HCT116 (cell line): ENCODE measurements around the gene DDX20. TPM values are rescaled to one million over a fixed set of nuclear protein-coding genes. Genes with fewer than 3 reads are reported as not detected.

Experiments used
- ATAC-seq: fragments of 200-7000 bp; cut with Tn5 transposase; 2 replicates; pipeline ENCODE4 v1.9.1; 2020; ENCODE audit warnings: mild to moderate bottlenecking, moderate library complexity
- BruUV-seq: library from RNA; stranded (reverse); fragments of 400-500 nt; replicated peaks from 2 replicates; lab custom pipeline; 2021; lab: Mats Ljungman, UMichigan
- CTCF ChIA-PET: fragments of 300-600 bp; sonication (Branson Sonifier 250); formaldehyde crosslinking; loops from one replicate; lab custom pipeline; 2021; ENCODE audit warnings: antibody characterized with exemption; lab: Charles Lee
- POLR2A ChIA-PET: fragments of 300-600, 350-600 bp; sonication (Branson Sonifier 250); formaldehyde crosslinking; loops from one replicate; lab custom pipeline; 2021; ENCODE audit warnings: antibody characterized with exemption; lab: Charles Lee
- RAD21 ChIA-PET, 2 experiments: fragments of 300-600 bp; sonication (Branson Sonifier 250); formaldehyde crosslinking; loops; one replicate each; lab custom pipeline; 2023; ENCODE audit warnings: low total read pairs in 2 of 2; ENCODE audit not compliant: uncharacterized antibody in 2 of 2, unreplicated experiment in 2 of 2, low non-redundant PET in 1 of 2; lab: Charles Lee
- DNase-seq: peaks from one replicate; pipeline ENCODE4 v3.0.0-alpha.2; 2010; ENCODE audit warnings: low read depth, low spot score
- H2AFZ ChIP-seq: fragments of 200-600 bp; shearing (Covaris generic), sonication (generic); 2 replicates; pipeline ENCODE4 v1.6.1; 2017; ENCODE audit warnings: low read depth, mixed run types, mixed read lengths, antibody characterized with exemption, low read length; ENCODE audit not compliant: poor library complexity, severe bottlenecking
- H3K27ac ChIP-seq: 2 replicates; pipeline ENCODE4 v1.5.1; 2012; ENCODE audit warnings: low read depth, low read length
- H3K27me3 ChIP-seq: fragments of 200-600 bp; sonication (generic); 2 replicates; pipeline ENCODE4 v1.6.1; 2016; ENCODE audit warnings: mixed run types, low read length, mixed read lengths; ENCODE audit not compliant: insufficient read depth
- H3K36me3 ChIP-seq, 2 experiments: fragments of 200-500 bp in 1 of 2; fragments of 200-600 bp in 1 of 2; sonication (Bioruptor generic) in 1 of 2; sonication (generic) in 1 of 2; 2 replicates each; pipeline versions ENCODE4 v1.5.1 to v1.6.1; 2014 to 2016; ENCODE audit warnings: low read length in 2 of 2, inconsistent platforms in 1 of 2, mixed read lengths in 1 of 2, mixed run types in 1 of 2; ENCODE audit not compliant: insufficient read depth in 2 of 2, control insufficient read depth in 1 of 2
- H3K4me1 ChIP-seq, 2 experiments: fragments of 200-600 bp in 1 of 2; sonication (generic) in 1 of 2; 2 replicates each; pipeline versions ENCODE4 v1.5.1 to v1.6.1; 2012 to 2017; ENCODE audit warnings: low read length in 2 of 2, inconsistent platforms in 1 of 2, mild to moderate bottlenecking in 1 of 2, mixed read lengths in 1 of 2, mixed run types in 1 of 2, moderate library complexity in 1 of 2; ENCODE audit not compliant: insufficient read depth in 2 of 2, control insufficient read depth in 1 of 2
- H3K4me2 ChIP-seq: fragments of 200-600 bp; sonication (generic); 2 replicates; pipeline ENCODE4 v1.6.1; 2017; ENCODE audit warnings: mixed run types, low read length, mixed read lengths
- H3K4me3 ChIP-seq, 2 experiments: fragments of 200-600 bp in 1 of 2; sonication (generic) in 1 of 2; replicated peaks in 1 of 2; 2 replicates each; pipeline ENCODE4 v1.5.1; 2011 to 2016; ENCODE audit warnings: low read length in 2 of 2, control low read depth in 1 of 2, low read depth in 1 of 2, mild to moderate bottlenecking in 1 of 2, mixed read lengths in 1 of 2, mixed run types in 1 of 2
- H3K79me2 ChIP-seq: fragments of 200-600 bp; sonication (generic); 2 replicates; pipeline ENCODE4 v1.6.1; 2017; ENCODE audit warnings: mild to moderate bottlenecking, mixed run types, low read length, moderate library complexity, mixed read lengths; ENCODE audit not compliant: insufficient read depth
- H3K9ac ChIP-seq: fragments of 200-600 bp; sonication (generic); 2 replicates; pipeline ENCODE4 v1.6.1; 2016; ENCODE audit warnings: low read length, mixed read lengths
- H3K9me2 ChIP-seq: fragments of 200-600 bp; sonication (generic), shearing (Covaris generic); 2 replicates; pipeline ENCODE4 v1.6.1; 2017; ENCODE audit warnings: mixed run types, mild to moderate bottlenecking, moderate library complexity; ENCODE audit not compliant: insufficient read depth
- H3K9me3 ChIP-seq, 2 experiments: fragments of 200-500 bp in 1 of 2; fragments of 200-600 bp in 1 of 2; sonication (Bioruptor generic) in 1 of 2; sonication (generic) in 1 of 2; 2 replicates each; pipeline ENCODE4 v1.6.1; 2014 to 2017; ENCODE audit warnings: low read length in 2 of 2, mixed read lengths in 2 of 2, inconsistent platforms in 1 of 2, low read depth in 1 of 2, mild to moderate bottlenecking in 1 of 2, mixed run types in 1 of 2, moderate library complexity in 1 of 2; ENCODE audit not compliant: control insufficient read depth in 1 of 2, insufficient read depth in 1 of 2
- H4K20me1 ChIP-seq: fragments of 200-600 bp; sonication (generic), shearing (Covaris generic); 2 replicates; pipeline ENCODE4 v1.6.1; 2017; ENCODE audit warnings: mixed run types, mild to moderate bottlenecking, moderate library complexity; ENCODE audit not compliant: insufficient read depth
- CBX3 ChIP-seq: IDR thresholded peaks from 2 replicates; pipeline ENCODE4 v1.6.1; 2012; ENCODE audit warnings: low read depth
- CEBPB ChIP-seq: IDR thresholded peaks from 2 replicates; pipeline ENCODE4 v1.6.1; 2012; ENCODE audit warnings: low read depth
- EGR1 ChIP-seq: IDR thresholded peaks from 2 replicates; pipeline ENCODE4 v1.6.1; 2012; ENCODE audit warnings: low read depth
- ELF1 ChIP-seq: IDR thresholded peaks from 2 replicates; pipeline ENCODE4 v1.6.1; 2012; ENCODE audit warnings: low read depth, borderline replicate concordance
- EZH2 ChIP-seq: fragments of 200-600 bp; sonication (generic); IDR thresholded peaks from 2 replicates; pipeline ENCODE4 v1.6.1; 2017; ENCODE audit warnings: antibody characterized with exemption, mixed run types
- EZH2phosphoT487 ChIP-seq: fragments of 200-600 bp; IDR thresholded peaks from 2 replicates; pipeline ENCODE4 v1.6.1; 2018; ENCODE audit warnings: antibody characterized with exemption, borderline replicate concordance
- FOSL1 ChIP-seq: IDR thresholded peaks from 2 replicates; pipeline ENCODE4 v1.6.1; 2012; ENCODE audit warnings: low read depth
- JUND ChIP-seq: IDR thresholded peaks from 2 replicates; pipeline ENCODE4 v1.6.1; 2012
- POLR2A ChIP-seq: IDR thresholded peaks from 2 replicates; pipeline ENCODE4 v1.7.0; 2011; ENCODE audit warnings: borderline replicate concordance; ENCODE audit not compliant: insufficient read depth, insufficient read length; ENCODE audit errors: extremely low read depth
- POLR2AphosphoS5 ChIP-seq: IDR thresholded peaks from 2 replicates; pipeline ENCODE4 v1.6.1; 2011; ENCODE audit warnings: mild to moderate bottlenecking, low read depth, low read length, moderate library complexity
- RAD21 ChIP-seq: IDR thresholded peaks from 2 replicates; pipeline ENCODE4 v1.6.1; 2012; ENCODE audit warnings: low read depth, mild to moderate bottlenecking
- SIN3A ChIP-seq: IDR thresholded peaks from 2 replicates; pipeline ENCODE4 v1.6.1; 2012; ENCODE audit warnings: low read depth
- SP1 ChIP-seq: IDR thresholded peaks from 2 replicates; pipeline ENCODE4 v1.6.1; 2012; ENCODE audit warnings: low read depth
- SRF ChIP-seq: IDR thresholded peaks from 2 replicates; pipeline ENCODE4 v1.6.1; 2012; ENCODE audit warnings: low read depth
- YY1 ChIP-seq: IDR thresholded peaks from 2 replicates; pipeline ENCODE4 v1.6.1; 2011; ENCODE audit warnings: low read length, low read depth, moderate library complexity, mild to moderate bottlenecking; ENCODE audit not compliant: insufficient replicate concordance; ENCODE audit errors: extremely low read depth
- ZFX ChIP-seq: fragments of 450-650 bp; IDR thresholded peaks from 2 replicates; pipeline ENCODE4 v1.6.1; 2017
- intact Hi-C: fragments of 100-400 bp; cut with micrococcal nuclease; formaldehyde crosslinking; loops from 2 replicates; pipeline ENCODE4 v1.10.0; 2022
- total RNA-seq: library from RNA; stranded (reverse); gene quantifications from one replicate; pipeline ENCODE4 v1.2.1, GENCODE V29; 2021; ENCODE audit not compliant: unreplicated experiment
- TF ChIP-seq, protein P1 (sequence below): IDR thresholded peaks from 2 replicates; pipeline ENCODE4 v1.6.1; 2012
- TF ChIP-seq, protein P2 (sequence below): IDR thresholded peaks from 2 replicates; pipeline ENCODE4 v1.6.1; 2012; ENCODE audit warnings: low read depth
- TF ChIP-seq, protein P3 (sequence below): IDR thresholded peaks from 2 replicates; pipeline ENCODE4 v1.6.1; 2012

Gene DDX20
- total RNA-seq, 1 experiment from 2014 or later: 14.9 TPM

DNA sequence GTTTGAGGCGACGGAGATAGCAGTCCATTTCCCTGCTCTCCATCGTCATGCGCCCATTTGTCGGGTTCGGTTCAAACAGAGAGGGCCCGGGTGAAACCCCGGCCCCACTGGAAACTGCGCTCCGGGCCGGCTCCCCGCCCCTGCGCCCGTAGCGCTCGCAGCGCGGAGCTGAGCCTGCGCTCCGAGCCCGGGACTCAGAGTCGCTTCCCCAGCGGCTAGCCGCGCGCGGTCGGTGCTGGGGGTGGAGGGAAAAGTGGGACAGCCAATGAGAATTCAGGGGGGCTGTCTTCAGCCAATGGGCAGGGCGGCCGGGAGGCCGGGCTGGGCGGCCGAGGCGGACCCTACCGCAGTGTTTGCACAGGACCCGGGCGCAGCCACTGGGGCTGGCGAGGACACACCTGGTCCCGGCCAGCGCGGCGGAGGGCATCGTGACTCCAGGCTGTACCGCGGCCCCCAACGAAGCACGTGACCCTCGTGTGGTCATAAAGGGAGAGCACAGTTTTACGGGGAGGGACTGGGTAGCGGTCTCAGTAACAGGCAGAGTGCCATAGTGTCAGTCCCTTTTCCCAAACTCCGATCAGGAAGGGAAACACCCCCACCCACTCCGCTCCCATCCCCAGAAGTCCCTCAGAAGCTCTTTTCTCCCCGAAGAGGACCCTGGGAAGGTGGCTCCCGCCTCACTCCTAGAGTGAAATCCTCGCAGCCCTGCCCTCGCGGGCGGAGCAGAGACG, 16.3 kb upstream of the DDX20 start, which contains the start of gene INKA2:
TSS of gene INKA2 (minus strand) at position 202 of the 731 bp plus-strand sequence. CDS start at position 49, 153 bp downstream.
- intact Hi-C loops: loop anchor here (1.0 kb wide), 1 partner anchor 16 kb away; the partner anchor contains the start of gene DDX20
- H3K27me3 ChIP-seq: peaks cover 4% of the 10 kb centered on the region; the same call in 1 of the 2 replicates
- H3K79me2 ChIP-seq: no peaks in the 10 kb centered on the region
- H3K9me3 ChIP-seq: no peaks in the 10 kb centered on the region
- no peaks in the 10 kb centered on the region for H3K9me2 ChIP-seq
- BruUV-seq: no TSS peak
- H3K4me3 ChIP-seq: peak within 1 kb of the TSS; percentile 53 to 59
- peak within 1 kb of the TSS; percentile 81 for H3K4me2 ChIP-seq
- H3K27ac ChIP-seq: peak within 1 kb of the TSS; percentile 96
- peak; percentile 74 for DNase-seq
- POLR2A ChIA-PET: interaction anchor here (1.0 to 1.2 kb wide), 3 partner anchors 8 to 231 kb away, joined by 3 to 5 read pairs (median 4); no protein-coding TSS in a partner anchor
- TF ChIP-seq EGR1 (0 out of 2 replicates have a peak, but pooled peaks have one; percentile 9), EZH2phosphoT487 (no peak), CEBPB (no peak), FOSL1 (no peak), JUND (no peak), SP1 (peak; percentile 71), ZFX (no peak), POLR2A (peak; percentile 63), YY1 (no peak), RAD21 (no peak), POLR2AphosphoS5 (peak; percentile 70), EZH2 (no peak), SIN3A (peak; percentile 77), CBX3 (peak; percentile 72; the same call in 1 of the 2 replicates), SRF (no peak), ELF1 (no peak)
- TF ChIP-seq, protein P1, sequence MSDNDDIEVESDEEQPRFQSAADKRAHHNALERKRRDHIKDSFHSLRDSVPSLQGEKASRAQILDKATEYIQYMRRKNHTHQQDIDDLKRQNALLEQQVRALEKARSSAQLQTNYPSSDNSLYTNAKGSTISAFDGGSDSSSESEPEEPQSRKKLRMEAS: peak; percentile 89
- TF ChIP-seq, protein P2, sequence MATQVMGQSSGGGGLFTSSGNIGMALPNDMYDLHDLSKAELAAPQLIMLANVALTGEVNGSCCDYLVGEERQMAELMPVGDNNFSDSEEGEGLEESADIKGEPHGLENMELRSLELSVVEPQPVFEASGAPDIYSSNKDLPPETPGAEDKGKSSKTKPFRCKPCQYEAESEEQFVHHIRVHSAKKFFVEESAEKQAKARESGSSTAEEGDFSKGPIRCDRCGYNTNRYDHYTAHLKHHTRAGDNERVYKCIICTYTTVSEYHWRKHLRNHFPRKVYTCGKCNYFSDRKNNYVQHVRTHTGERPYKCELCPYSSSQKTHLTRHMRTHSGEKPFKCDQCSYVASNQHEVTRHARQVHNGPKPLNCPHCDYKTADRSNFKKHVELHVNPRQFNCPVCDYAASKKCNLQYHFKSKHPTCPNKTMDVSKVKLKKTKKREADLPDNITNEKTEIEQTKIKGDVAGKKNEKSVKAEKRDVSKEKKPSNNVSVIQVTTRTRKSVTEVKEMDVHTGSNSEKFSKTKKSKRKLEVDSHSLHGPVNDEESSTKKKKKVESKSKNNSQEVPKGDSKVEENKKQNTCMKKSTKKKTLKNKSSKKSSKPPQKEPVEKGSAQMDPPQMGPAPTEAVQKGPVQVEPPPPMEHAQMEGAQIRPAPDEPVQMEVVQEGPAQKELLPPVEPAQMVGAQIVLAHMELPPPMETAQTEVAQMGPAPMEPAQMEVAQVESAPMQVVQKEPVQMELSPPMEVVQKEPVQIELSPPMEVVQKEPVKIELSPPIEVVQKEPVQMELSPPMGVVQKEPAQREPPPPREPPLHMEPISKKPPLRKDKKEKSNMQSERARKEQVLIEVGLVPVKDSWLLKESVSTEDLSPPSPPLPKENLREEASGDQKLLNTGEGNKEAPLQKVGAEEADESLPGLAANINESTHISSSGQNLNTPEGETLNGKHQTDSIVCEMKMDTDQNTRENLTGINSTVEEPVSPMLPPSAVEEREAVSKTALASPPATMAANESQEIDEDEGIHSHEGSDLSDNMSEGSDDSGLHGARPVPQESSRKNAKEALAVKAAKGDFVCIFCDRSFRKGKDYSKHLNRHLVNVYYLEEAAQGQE: no peak
- TF ChIP-seq, protein P3, sequence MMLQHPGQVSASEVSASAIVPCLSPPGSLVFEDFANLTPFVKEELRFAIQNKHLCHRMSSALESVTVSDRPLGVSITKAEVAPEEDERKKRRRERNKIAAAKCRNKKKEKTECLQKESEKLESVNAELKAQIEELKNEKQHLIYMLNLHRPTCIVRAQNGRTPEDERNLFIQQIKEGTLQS: no peak
- TF ChIP-seq, all 23 proteins: peak for 7
- CTCF ChIA-PET: interaction anchor here (1.2 to 2.5 kb wide), 7 partner anchors 8 to 257 kb away, joined by 3 to 22 read pairs (median 5); no protein-coding TSS in a partner anchor
- RAD21 ChIA-PET: interaction anchor here in 1 of 2 experiments (0.9 to 1.2 kb wide), 2 partner anchors 8 to 15 kb away, joined by 3 to 4 read pairs; no protein-coding TSS in a partner anchor
- ATAC-seq: peak; percentile 88
- Histone ChIP-seq H3K36me3 (no peaks in the 10 kb centered on the region), H3K9ac (peak within 1 kb of the TSS; percentile 49), H4K20me1 (no peaks in the 10 kb centered on the region), H2AFZ (peak within 1 kb of the TSS; percentile 82), H3K4me1 (peaks cover 15 to 28% of the 10 kb centered on the region in 2 experiments; a peak in 3 of 4 replicates)
